Suprapubic skin (tissue), 4 donors: ENCODE measurements around the gene ELF1. TPM values are rescaled to one million over a fixed set of nuclear protein-coding genes. Genes with fewer than 3 reads are reported as not detected.

Source experiments
- DNase-seq, 2 donors: peaks; one replicate each; pipeline ENCODE4 v3.0.0-alpha.2; 2019; ENCODE audit warnings: low spot score in 2 of 2
- H3K27ac ChIP-seq: fragments of 200-600 bp; sonication (generic); one replicate; pipeline ENCODE4 v1.5.1; 2019
- H3K27me3 ChIP-seq: fragments of 200-600 bp; sonication (generic); one replicate; pipeline ENCODE4 v1.5.1; 2019
- H3K36me3 ChIP-seq: fragments of 200-600 bp; sonication (generic); one replicate; pipeline ENCODE4 v1.5.1; 2019
- H3K4me1 ChIP-seq: fragments of 200-600 bp; sonication (generic); one replicate; pipeline ENCODE4 v1.5.1; 2019
- H3K4me3 ChIP-seq: fragments of 200-600 bp; sonication (generic); one replicate; pipeline ENCODE4 v1.5.1; 2019; ENCODE audit warnings: mild to moderate bottlenecking
- H3K9me3 ChIP-seq: fragments of 200-600 bp; sonication (generic); one replicate; pipeline ENCODE4 v1.5.1; 2019
- EP300 ChIP-seq: sonication (generic); formaldehyde crosslinking; IDR thresholded peaks from one replicate; pipeline ENCODE4 v1.6.1; 2017; ENCODE audit warnings: antibody characterized with exemption
- POLR2A ChIP-seq, 2 donors: fragments of 450-650 bp; IDR thresholded peaks; one replicate each; pipeline ENCODE4 v1.6.1; 2017; ENCODE audit warnings: antibody characterized with exemption in 2 of 2, mild to moderate bottlenecking in 2 of 2, moderate library complexity in 2 of 2
- POLR2AphosphoS5 ChIP-seq, 3 donors: sonication (generic); formaldehyde crosslinking; IDR thresholded peaks; one replicate each; pipeline ENCODE4 v1.6.1; 2017; ENCODE audit warnings: antibody characterized with exemption in 3 of 3
- WGBS: methylation state at CpG from one replicate; pipeline ENCODE4 v1.1.5; 2018; 5-methylcytosine and 5-hydroxymethylcytosine counted together
- total RNA-seq, 4 donors: library from RNA; depleted of rRNA; stranded (reverse); fragments of >200 nt; gene quantifications; one replicate each; pipeline ENCODE4 v1.1.0, GENCODE V29; 2016
- TF ChIP-seq, protein P1 (sequence below), 2 donors: fragments of 200-600 bp in 1 of 2; fragments of 450-650 bp in 1 of 2; sonication (generic) in 1 of 2; IDR thresholded peaks; one replicate each; pipeline ENCODE4 v1.5.1; 2016 to 2019; ENCODE audit warnings: antibody characterized with exemption in 2 of 2, mild to moderate bottlenecking in 1 of 2, moderate library complexity in 1 of 2

Gene ELF1
- total RNA-seq, 4 donors from 2014 or later = 81.7 to 123 (median 111) TPM

- no peak overlapping the region for H3K4me3 ChIP-seq
- no peak for DNase-seq
- no peaks in the 10 kb centered on the region for H3K36me3 ChIP-seq
- no peaks in the 10 kb centered on the region for H3K9me3 ChIP-seq
- peaks cover 57% of the 10 kb centered on the region for H3K4me1 ChIP-seq
- peak overlapping the region; percentile 25 for H3K27ac ChIP-seq
- no peaks in the 10 kb centered on the region for H3K27me3 ChIP-seq
- TF ChIP-seq, protein P1, sequence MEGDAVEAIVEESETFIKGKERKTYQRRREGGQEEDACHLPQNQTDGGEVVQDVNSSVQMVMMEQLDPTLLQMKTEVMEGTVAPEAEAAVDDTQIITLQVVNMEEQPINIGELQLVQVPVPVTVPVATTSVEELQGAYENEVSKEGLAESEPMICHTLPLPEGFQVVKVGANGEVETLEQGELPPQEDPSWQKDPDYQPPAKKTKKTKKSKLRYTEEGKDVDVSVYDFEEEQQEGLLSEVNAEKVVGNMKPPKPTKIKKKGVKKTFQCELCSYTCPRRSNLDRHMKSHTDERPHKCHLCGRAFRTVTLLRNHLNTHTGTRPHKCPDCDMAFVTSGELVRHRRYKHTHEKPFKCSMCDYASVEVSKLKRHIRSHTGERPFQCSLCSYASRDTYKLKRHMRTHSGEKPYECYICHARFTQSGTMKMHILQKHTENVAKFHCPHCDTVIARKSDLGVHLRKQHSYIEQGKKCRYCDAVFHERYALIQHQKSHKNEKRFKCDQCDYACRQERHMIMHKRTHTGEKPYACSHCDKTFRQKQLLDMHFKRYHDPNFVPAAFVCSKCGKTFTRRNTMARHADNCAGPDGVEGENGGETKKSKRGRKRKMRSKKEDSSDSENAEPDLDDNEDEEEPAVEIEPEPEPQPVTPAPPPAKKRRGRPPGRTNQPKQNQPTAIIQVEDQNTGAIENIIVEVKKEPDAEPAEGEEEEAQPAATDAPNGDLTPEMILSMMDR (IDR thresholded peaks at IDR 0.05) = no peak
- TF ChIP-seq POLR2A (IDR thresholded peaks at IDR 0.05) (no peak), POLR2AphosphoS5 (IDR thresholded peaks at IDR 0.05) (no peak), EP300 (no peak)
Observed at GRCh38 chr13:41005704-41006103, 13.4 kb downstream of the ELF1 start.

GRCh38 chr13:41004875-41005693, 14.0 kb downstream of the ELF1 start:
- Histone ChIP-seq H3K36me3 (no peaks in the 10 kb centered on the region), H3K27me3 (no peaks in the 10 kb centered on the region), H3K9me3 (no peaks in the 10 kb centered on the region), H3K4me3 (no peak overlapping the region), H3K27ac (peak overlapping the region; percentile 25), H3K4me1 (peaks cover 52% of the 10 kb centered on the region)
- DNase-seq = no peak
- TF ChIP-seq, protein P1 (IDR thresholded peaks at IDR 0.05) = no peak
- TF ChIP-seq EP300 (no peak), POLR2AphosphoS5 (IDR thresholded peaks at IDR 0.05) (no peak), POLR2A (IDR thresholded peaks at IDR 0.05) (no peak)
- WGBS = 39% methylated on average over 4 of the region's 4 CpGs

DNA sequence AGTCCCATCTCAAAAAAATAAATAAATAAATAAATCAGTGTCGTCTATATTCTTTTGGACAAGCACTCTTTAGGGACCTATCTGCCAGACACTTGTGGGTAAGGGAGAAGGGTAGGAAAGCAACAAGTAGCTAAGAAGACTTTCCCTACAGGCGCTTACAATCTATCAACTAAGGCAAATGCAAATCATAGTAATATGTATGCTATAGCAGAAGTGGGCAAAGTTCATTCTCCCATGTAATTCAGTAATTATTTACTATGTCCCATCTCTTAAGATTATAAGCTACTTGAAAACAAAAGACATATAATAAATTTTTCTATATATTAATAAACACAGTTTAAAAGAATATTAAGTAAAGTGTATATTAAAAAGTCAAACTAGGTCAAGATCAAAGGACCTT, 16.5 kb downstream of the ELF1 start:
- WGBS = 65% methylated on average over 2 of the region's 2 CpGs
- Histone ChIP-seq H3K27ac (no peak overlapping the region), H3K4me3 (no peak overlapping the region), H3K4me1 (peaks cover 49% of the 10 kb centered on the region), H3K36me3 (no peaks in the 10 kb centered on the region), H3K9me3 (no peaks in the 10 kb centered on the region), H3K27me3 (no peaks in the 10 kb centered on the region)
- no peak for TF ChIP-seq POLR2AphosphoS5 (IDR thresholded peaks at IDR 0.05)
- no peak for TF ChIP-seq POLR2A (IDR thresholded peaks at IDR 0.05)
- no peak for TF ChIP-seq EP300
- TF ChIP-seq, protein P1 (IDR thresholded peaks at IDR 0.05) = no peak
- no peak for DNase-seq

GRCh38 chr13:41001695-41002094, 17.4 kb downstream of the ELF1 start:
- Histone ChIP-seq H3K9me3 (no peaks in the 10 kb centered on the region), H3K4me3 (no peak overlapping the region), H3K27me3 (no peaks in the 10 kb centered on the region), H3K36me3 (peaks cover 6% of the 10 kb centered on the region), H3K4me1 (peaks cover 40% of the 10 kb centered on the region), H3K27ac (no peak overlapping the region)
- 86% methylated on average over 5 of the region's 5 CpGs for WGBS
- TF ChIP-seq, protein P1 (IDR thresholded peaks at IDR 0.05) = no peak
- TF ChIP-seq POLR2A (IDR thresholded peaks at IDR 0.05) (no peak), EP300 (no peak), POLR2AphosphoS5 (IDR thresholded peaks at IDR 0.05) (no peak)
- no peak for DNase-seq

- Histone ChIP-seq H3K9me3 (no peaks in the 10 kb centered on the region), H3K4me3 (no peak overlapping the region), H3K4me1 (peaks cover 42% of the 10 kb centered on the region), H3K27me3 (no peaks in the 10 kb centered on the region), H3K36me3 (peaks cover 6% of the 10 kb centered on the region), H3K27ac (no peak overlapping the region)
- TF ChIP-seq POLR2A (IDR thresholded peaks at IDR 0.05) (no peak), POLR2AphosphoS5 (IDR thresholded peaks at IDR 0.05) (no peak), EP300 (no peak)
- TF ChIP-seq, protein P1 (IDR thresholded peaks at IDR 0.05) = no peak
- WGBS = 83% methylated on average over 3 of the region's 3 CpGs
- DNase-seq = no peak
Observed at GRCh38 chr13:40999416-40999815, 19.7 kb downstream of the ELF1 start.
